Gastroesophageal sphincter (tissue), 3 donors: ENCODE data around the gene MICALL2.

Experiments
- CTCF ChIP-seq, 4 experiments: fragments of 200-600 bp in 2 of 4; fragments of 450-650 bp in 2 of 4; sonication (generic) in 1 of 4; IDR thresholded peaks; one replicate each; pipeline ENCODE4 v1.5.1; 2017 to 2019; ENCODE audit warnings: antibody characterized with exemption in 4 of 4, mild to moderate bottlenecking in 2 of 4, moderate library complexity in 2 of 4
- POLR2A ChIP-seq, 2 donors: fragments of 450-650 bp; IDR thresholded peaks; one replicate each; pipeline ENCODE4 v1.6.1; 2017; ENCODE audit warnings: antibody characterized with exemption in 2 of 2, mild to moderate bottlenecking in 2 of 2, moderate library complexity in 1 of 2

GRCh38 chr7:1499367-1500029 is 40.2 kb upstream of the MICALL2 start:
- TF ChIP-seq CTCF (IDR thresholded peaks at IDR 0.05) = no peak
- no peak for TF ChIP-seq POLR2A (IDR thresholded peaks at IDR 0.05)
